HFFc6 (cell line): ENCODE results near the gene SIVA1. TPM values are rescaled to one million over a fixed set of nuclear protein-coding genes. Genes with fewer than 3 reads are reported as not detected.

Experiments used
- DNase-seq: peaks from one replicate; pipeline ENCODE4 v3.0.0-alpha.2; 2018
- H3K27ac Mint-ChIP-seq: 2 replicates; pipeline ENCODE4 v1.8.0; 2020; ENCODE audit warnings: mild to moderate bottlenecking, mixed read lengths
- H3K27me3 Mint-ChIP-seq: 2 replicates; pipeline ENCODE4 v1.8.0; 2021; ENCODE audit warnings: mild to moderate bottlenecking, moderate library complexity, mixed read lengths; ENCODE audit not compliant: insufficient read depth
- H3K36me3 Mint-ChIP-seq: 2 replicates; pipeline ENCODE4 v1.8.0; 2021; ENCODE audit warnings: low read depth, mixed read lengths
- H3K4me1 Mint-ChIP-seq: 2 replicates; pipeline ENCODE4 v1.8.0; 2020; ENCODE audit warnings: low read depth, mixed read lengths
- H3K4me3 Mint-ChIP-seq: 2 replicates; pipeline ENCODE4 v1.8.0; 2020; ENCODE audit warnings: mild to moderate bottlenecking, moderate library complexity, mixed read lengths
- H3K9me3 Mint-ChIP-seq: 2 replicates; pipeline ENCODE4 v1.8.0; 2020; ENCODE audit warnings: mild to moderate bottlenecking, mixed read lengths
- CTCF ChIP-seq: fragments of 200-600 bp; sonication (generic); IDR thresholded peaks from 2 replicates; pipeline ENCODE4 v1.5.0; 2021; ENCODE audit warnings: antibody characterized with exemption, mild to moderate bottlenecking
- total RNA-seq, 6 experiments: library from RNA; stranded (reverse); fragmentation: NEBNext Ultra II Directional; extraction: Animal tissue kit (Norgen Biotek cat#: 25700); gene quantifications; 2 replicates in 1 of 6; 3 replicates in 5 of 6; pipeline ENCODE4 v1.2.3, GENCODE V29; 2021

SIVA1 gene
- total RNA-seq, 6 experiments from 2014 or later = 78.3 to 95.8 (median 82.5) TPM

GRCh38 chr14:104800771-104801519, 48.0 kb downstream of the SIVA1 start, which contains the start of gene ZBTB42:
ZBTB42 (plus strand) TSS chr14:104801101; CDS start chr14:104801198, 97 bp downstream.
- peak; percentile 8 for DNase-seq
- Mint-ChIP-seq H3K4me1 (peaks cover 12% of the 10 kb centered on the region), H3K27me3 (peaks cover 5% of the 10 kb centered on the region; the same call in 1 of the 2 replicates), H3K4me3 (peak within 1 kb of the TSS; percentile 79), H3K27ac (no peak within 1 kb of the TSS), H3K36me3 (no peaks in the 10 kb centered on the region), H3K9me3 (no peaks in the 10 kb centered on the region)
- no peak for TF ChIP-seq CTCF

GRCh38 chr14:104801520-104802393, 48.8 kb downstream of the SIVA1 start:
- H3K9me3 Mint-ChIP-seq = no peaks in the 10 kb centered on the region
- no peak for TF ChIP-seq CTCF
- H3K4me1 Mint-ChIP-seq = peaks cover 12% of the 10 kb centered on the region
- no peaks in the 10 kb centered on the region for H3K36me3 Mint-ChIP-seq
- DNase-seq = no peak
- H3K27me3 Mint-ChIP-seq = peaks cover 5% of the 10 kb centered on the region; the same call in 1 of the 2 replicates
- H3K27ac Mint-ChIP-seq = no peak overlapping the region
- H3K4me3 Mint-ChIP-seq = peak overlapping the region; percentile 79

GRCh38 chr14:104802394-104803184, 49.6 kb downstream of the SIVA1 start:
- no peak for TF ChIP-seq CTCF
- no peak for DNase-seq
- Mint-ChIP-seq H3K36me3 (no peaks in the 10 kb centered on the region), H3K4me3 (no peak overlapping the region), H3K4me1 (peaks cover 12% of the 10 kb centered on the region), H3K27me3 (peaks cover 5% of the 10 kb centered on the region; the same call in 1 of the 2 replicates), H3K27ac (no peak overlapping the region), H3K9me3 (no peaks in the 10 kb centered on the region)

GRCh38 chr14:104803280-104803911, 50.4 kb downstream of the SIVA1 start:
- Mint-ChIP-seq H3K27me3 (peaks cover 5% of the 10 kb centered on the region; the same call in 1 of the 2 replicates), H3K36me3 (no peaks in the 10 kb centered on the region), H3K27ac (no peak overlapping the region), H3K4me1 (peaks cover 12% of the 10 kb centered on the region), H3K4me3 (no peak overlapping the region), H3K9me3 (no peaks in the 10 kb centered on the region)
- no peak for TF ChIP-seq CTCF
- DNase-seq = no peak
